ENCODE results near the gene FBXW2. TPM values are rescaled to one million over a fixed set of nuclear protein-coding genes. Genes with fewer than 3 reads are reported as not detected.

The FBXW2 gene
- total and polyA plus RNA-seq, 2 donors (not counting 3 experiments of a cell fraction or from before 2014, with no cell fraction given) = 32.5 to 70.2 TPM

DNA sequence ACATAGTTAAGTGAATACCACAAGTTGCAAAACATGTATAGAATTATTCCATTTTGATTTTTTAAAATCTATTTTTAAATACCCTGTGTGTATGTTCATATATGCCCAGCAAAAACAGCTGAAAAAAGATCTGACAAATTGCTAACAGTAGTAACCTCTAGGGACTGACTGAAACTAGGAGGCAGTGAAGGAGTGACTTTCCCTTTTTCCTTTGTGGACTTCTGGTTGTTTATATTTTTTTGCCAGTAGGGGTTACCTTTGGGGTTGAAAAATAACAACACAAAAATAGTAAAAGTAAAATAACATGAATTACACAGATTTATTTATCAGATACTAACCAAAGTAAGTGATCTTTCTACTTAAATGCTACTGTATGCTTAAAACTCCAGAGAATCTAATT, 81.9 kb downstream of the FBXW2 start:
- no peak overlapping the region for H2AFZ ChIP-seq (ENCODE audit: low read depth, low read length)
- no peak overlapping the region for H3K4me3 ChIP-seq (replicated peaks in 1 of 3; ENCODE audit: insufficient read depth in 1 of 3, low read depth in 1 of 3, low read length in 3 of 3)
- no peaks in the 10 kb centered on the region for H3K27me3 ChIP-seq (ENCODE audit: control insufficient read depth in 2 of 2, insufficient read depth in 2 of 2, low read length in 2 of 2)
- H3K4me2 ChIP-seq (ENCODE audit: insufficient read depth, low read length) = no peak overlapping the region
- ChIA-PET POLR2A (no interaction called here), CTCF (interaction anchor here (3.7 kb wide), 1 partner anchor 91 kb away, joined by 28 read pairs; no protein-coding TSS in a partner anchor)
- intact Hi-C loops (cut with micrococcal nuclease) = loop anchor here (5.0 kb wide), 1 partner anchor 94 kb away; no protein-coding TSS in a partner anchor
- BruUV-seq (replicated peaks) = no TSS peak
- H3K9ac ChIP-seq (replicated peaks; ENCODE audit: extremely low read depth, insufficient read depth, low read length) = no peak overlapping the region
- no peaks in the 10 kb centered on the region for H4K20me1 ChIP-seq (replicated peaks; ENCODE audit: control insufficient read depth, extremely low read depth, insufficient read depth, low read length)
- no peak for TF ChIP-seq GATA2 (IDR thresholded peaks at IDR 0.05; ENCODE audit: insufficient read depth, insufficient read length, low read depth, low read length)
- TF ChIP-seq JUN (IDR thresholded peaks at IDR 0.05; ENCODE audit: borderline replicate concordance, insufficient read depth, insufficient read length, low read depth) = no peak
- no peak for TF ChIP-seq FOS (IDR thresholded peaks at IDR 0.05; ENCODE audit: borderline replicate concordance, insufficient read depth, low read length)
- TF ChIP-seq EZH2 (IDR thresholded peaks at IDR 0.05; ENCODE audit: borderline replicate concordance, low read depth, low read length, severe bottlenecking) = no peak
- TF ChIP-seq, protein P1, sequence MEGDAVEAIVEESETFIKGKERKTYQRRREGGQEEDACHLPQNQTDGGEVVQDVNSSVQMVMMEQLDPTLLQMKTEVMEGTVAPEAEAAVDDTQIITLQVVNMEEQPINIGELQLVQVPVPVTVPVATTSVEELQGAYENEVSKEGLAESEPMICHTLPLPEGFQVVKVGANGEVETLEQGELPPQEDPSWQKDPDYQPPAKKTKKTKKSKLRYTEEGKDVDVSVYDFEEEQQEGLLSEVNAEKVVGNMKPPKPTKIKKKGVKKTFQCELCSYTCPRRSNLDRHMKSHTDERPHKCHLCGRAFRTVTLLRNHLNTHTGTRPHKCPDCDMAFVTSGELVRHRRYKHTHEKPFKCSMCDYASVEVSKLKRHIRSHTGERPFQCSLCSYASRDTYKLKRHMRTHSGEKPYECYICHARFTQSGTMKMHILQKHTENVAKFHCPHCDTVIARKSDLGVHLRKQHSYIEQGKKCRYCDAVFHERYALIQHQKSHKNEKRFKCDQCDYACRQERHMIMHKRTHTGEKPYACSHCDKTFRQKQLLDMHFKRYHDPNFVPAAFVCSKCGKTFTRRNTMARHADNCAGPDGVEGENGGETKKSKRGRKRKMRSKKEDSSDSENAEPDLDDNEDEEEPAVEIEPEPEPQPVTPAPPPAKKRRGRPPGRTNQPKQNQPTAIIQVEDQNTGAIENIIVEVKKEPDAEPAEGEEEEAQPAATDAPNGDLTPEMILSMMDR (IDR thresholded peaks at IDR 0.05; ENCODE audit: extremely low read depth in 1 of 2, insufficient read depth in 1 of 2, low read depth in 1 of 2, low read length in 2 of 2) = no peak
- no peak for TF ChIP-seq POLR2A (IDR thresholded peaks at IDR 0.05; ENCODE audit: low read depth, low read length)
- TF ChIP-seq POLR2AphosphoS5 (IDR thresholded peaks at IDR 0.05; ENCODE audit: insufficient read depth, low read depth, low read length) = no peak
- TF ChIP-seq, protein P2, sequence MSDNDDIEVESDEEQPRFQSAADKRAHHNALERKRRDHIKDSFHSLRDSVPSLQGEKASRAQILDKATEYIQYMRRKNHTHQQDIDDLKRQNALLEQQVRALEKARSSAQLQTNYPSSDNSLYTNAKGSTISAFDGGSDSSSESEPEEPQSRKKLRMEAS (IDR thresholded peaks at IDR 0.05; ENCODE audit: insufficient read depth, insufficient read length) = no peak
- TF ChIP-seq MYC (IDR thresholded peaks at IDR 0.05; ENCODE audit: low read depth, low read length) = no peak
- H3K27ac ChIP-seq (ENCODE audit: insufficient read depth, low read depth, low read length) = no peak overlapping the region
- H3K9me3 ChIP-seq (replicated peaks; ENCODE audit: control insufficient read depth, insufficient read depth, low read length) = no peaks in the 10 kb centered on the region
- H3K36me3 ChIP-seq (ENCODE audit: control insufficient read depth in 2 of 2, extremely low read depth in 1 of 2, insufficient read depth in 2 of 2, low read length in 2 of 2) = no peaks in the 10 kb centered on the region
- FAIRE-seq = no peak
- peaks cover 21% of the 10 kb centered on the region for H3K4me1 ChIP-seq (ENCODE audit: control insufficient read depth, extremely low read depth, insufficient read depth, low read length)
- peaks cover 2% of the 10 kb centered on the region for H3K79me2 ChIP-seq (ENCODE audit: control insufficient read depth, insufficient read depth, low read length)
- H3K9me1 ChIP-seq (replicated peaks; ENCODE audit: control insufficient read depth, extremely low read depth, insufficient read depth, low read length) = no peaks in the 10 kb centered on the region
- dilution Hi-C loops (cut with MboI; ENCODE audit: extremely low pct_ligation_motif_present, low sequenced_read_pairs) = no loop called here
- no peak for DNase-seq (ENCODE audit: low read depth, low spot score)
